MM.1S (cell line): ENCODE data around the gene CPEB3.
"Not testable (repeated sequence)": the region's sequence is repeated elsewhere in the genome, so short reads cannot be mapped to it uniquely, and the experiment has no call there.

ENCODE experiments used
- DNase-seq: peaks from one replicate; pipeline ENCODE4 v3.0.0-alpha.2; 2015
- H2AFZ ChIP-seq: fragments of 300-600 bp; sonication (generic); 2 replicates; pipeline ENCODE4 v1.6.0; 2016; ENCODE audit warnings: antibody characterized with exemption, low read length
- H3F3A ChIP-seq: fragments of 300-600 bp; sonication (generic); 2 replicates; pipeline ENCODE4 v1.6.1; 2016; ENCODE audit warnings: mild to moderate bottlenecking, antibody characterized with exemption, low read length, moderate library complexity, mixed read lengths; ENCODE audit not compliant: insufficient read depth
- H3K27ac ChIP-seq: fragments of 300-600 bp; sonication (generic); 2 replicates; pipeline ENCODE4 v1.5.1; 2016; ENCODE audit warnings: mild to moderate bottlenecking, low read length
- H3K27me3 ChIP-seq: fragments of 300-600 bp; sonication (generic); replicated peaks from 2 replicates; pipeline ENCODE4 v1.6.0; 2016; ENCODE audit warnings: low read length; ENCODE audit not compliant: insufficient read depth
- H3K36me3 ChIP-seq: fragments of 300-600 bp; sonication (generic); replicated peaks from 2 replicates; pipeline ENCODE4 v1.6.1; 2016; ENCODE audit warnings: mild to moderate bottlenecking, low read length, mixed read lengths; ENCODE audit not compliant: insufficient read depth
- H3K4me1 ChIP-seq: fragments of 300-600 bp; sonication (generic); 2 replicates; pipeline ENCODE4 v1.6.1; 2016; ENCODE audit warnings: low read length, mixed read lengths
- H3K4me2 ChIP-seq: fragments of 300-600 bp; sonication (generic); 2 replicates; pipeline ENCODE4 v1.6.0; 2016; ENCODE audit warnings: low read depth, low read length
- H3K4me3 ChIP-seq: fragments of 300-600 bp; sonication (generic); 2 replicates; pipeline ENCODE4 v1.5.1; 2016; ENCODE audit warnings: low read length, mixed read lengths
- H3K79me2 ChIP-seq: fragments of 300-600 bp; sonication (generic); 2 replicates; pipeline ENCODE4 v1.6.1; 2016; ENCODE audit warnings: mixed run types, low read length, mixed read lengths
- H3K9ac ChIP-seq: fragments of 300-600 bp; sonication (generic); 2 replicates; pipeline ENCODE4 v1.6.1; 2016; ENCODE audit warnings: low read length, mixed read lengths
- H3K9me2 ChIP-seq: fragments of 300-600 bp; sonication (generic); replicated peaks from 2 replicates; pipeline ENCODE4 v1.6.1; 2016; ENCODE audit warnings: mild to moderate bottlenecking, low read length, mixed read lengths; ENCODE audit not compliant: insufficient read depth
- H3K9me3 ChIP-seq: fragments of 300-600 bp; sonication (generic); replicated peaks from 2 replicates; pipeline ENCODE4 v1.6.1; 2016; ENCODE audit warnings: mild to moderate bottlenecking, low read length, mixed read lengths; ENCODE audit not compliant: insufficient read depth
- H4K20me1 ChIP-seq: fragments of 300-600 bp; sonication (generic); 2 replicates; pipeline ENCODE4 v1.6.1; 2016; ENCODE audit warnings: mild to moderate bottlenecking, low read length, moderate library complexity, mixed read lengths; ENCODE audit not compliant: insufficient read depth
- EZH2 ChIP-seq: fragments of 300-600 bp; sonication (generic); optimal IDR thresholded peaks from 2 replicates; pipeline ENCODE3; 2017; ENCODE audit warnings: low read depth, mild to moderate bottlenecking, antibody characterized with exemption, low read length, mixed read lengths
- EZH2phosphoT487 ChIP-seq: fragments of 300-600 bp; sonication (generic); IDR thresholded peaks from 2 replicates; pipeline ENCODE4 v1.6.1; 2018; ENCODE audit warnings: antibody characterized with exemption, low read length
- TF ChIP-seq, protein P1 (sequence below): fragments of 300-600 bp; sonication (generic); IDR thresholded peaks from 2 replicates; pipeline ENCODE4 v1.5.1; 2016; ENCODE audit warnings: antibody characterized with exemption, low read length, mixed read lengths

CPEB3 gene

DNA sequence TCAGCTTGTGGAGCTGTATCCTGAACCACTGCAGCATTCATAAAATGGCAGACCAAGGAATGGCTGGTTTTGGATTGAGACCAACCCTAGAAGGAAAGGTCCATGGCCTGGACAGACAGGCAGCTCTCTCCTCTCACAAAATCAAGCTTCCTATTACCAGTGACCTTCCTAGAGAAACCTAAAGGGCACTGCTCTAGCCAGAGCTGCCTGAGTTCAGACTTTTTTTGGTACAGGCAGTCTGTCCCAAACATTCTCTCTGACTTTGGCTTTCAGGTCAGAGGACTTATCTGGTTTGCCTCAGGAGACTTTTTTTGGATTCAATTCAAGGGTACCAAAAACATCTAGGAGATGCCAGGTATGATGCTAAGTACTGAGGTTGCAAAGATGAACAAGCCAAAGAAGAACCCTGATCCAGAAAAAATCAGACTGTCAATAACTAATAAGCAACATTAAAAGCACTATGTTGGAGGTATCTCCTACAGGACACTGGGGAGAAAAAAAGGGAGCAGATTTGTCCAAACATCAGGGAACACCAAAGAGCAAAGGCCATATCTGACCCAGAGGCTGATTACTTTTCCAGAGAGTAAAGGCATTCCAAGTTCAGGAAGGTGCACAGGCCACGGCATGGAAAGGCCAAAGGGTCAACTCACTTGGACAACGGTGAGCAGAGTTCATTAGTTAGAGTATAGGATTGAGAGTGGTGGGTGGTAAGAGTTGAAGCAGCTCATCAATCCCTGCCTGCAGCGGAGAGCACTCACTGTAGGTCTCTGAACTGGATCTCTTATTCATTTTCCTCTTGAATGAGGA, 169.0 kb downstream of the CPEB3 start:
- TF ChIP-seq, protein P1, sequence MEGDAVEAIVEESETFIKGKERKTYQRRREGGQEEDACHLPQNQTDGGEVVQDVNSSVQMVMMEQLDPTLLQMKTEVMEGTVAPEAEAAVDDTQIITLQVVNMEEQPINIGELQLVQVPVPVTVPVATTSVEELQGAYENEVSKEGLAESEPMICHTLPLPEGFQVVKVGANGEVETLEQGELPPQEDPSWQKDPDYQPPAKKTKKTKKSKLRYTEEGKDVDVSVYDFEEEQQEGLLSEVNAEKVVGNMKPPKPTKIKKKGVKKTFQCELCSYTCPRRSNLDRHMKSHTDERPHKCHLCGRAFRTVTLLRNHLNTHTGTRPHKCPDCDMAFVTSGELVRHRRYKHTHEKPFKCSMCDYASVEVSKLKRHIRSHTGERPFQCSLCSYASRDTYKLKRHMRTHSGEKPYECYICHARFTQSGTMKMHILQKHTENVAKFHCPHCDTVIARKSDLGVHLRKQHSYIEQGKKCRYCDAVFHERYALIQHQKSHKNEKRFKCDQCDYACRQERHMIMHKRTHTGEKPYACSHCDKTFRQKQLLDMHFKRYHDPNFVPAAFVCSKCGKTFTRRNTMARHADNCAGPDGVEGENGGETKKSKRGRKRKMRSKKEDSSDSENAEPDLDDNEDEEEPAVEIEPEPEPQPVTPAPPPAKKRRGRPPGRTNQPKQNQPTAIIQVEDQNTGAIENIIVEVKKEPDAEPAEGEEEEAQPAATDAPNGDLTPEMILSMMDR, result no peak
- TF ChIP-seq EZH2phosphoT487 (no peak), EZH2 (no peak)
- Histone ChIP-seq H3K4me1 (no peaks in the 10 kb centered on the region), H2AFZ (no peak overlapping the region), H3F3A (no peaks in the 10 kb centered on the region), H3K4me2 (no peak overlapping the region), H3K27me3 (no peaks in the 10 kb centered on the region), H3K9me3 (no peaks in the 10 kb centered on the region; the same call in 1 of the 2 replicates), H3K4me3 (no peak overlapping the region), H3K36me3 (no peaks in the 10 kb centered on the region), H3K79me2 (0 out of 2 replicates have a peak, but pooled peaks cover 6% of the 10 kb centered on the region), H4K20me1 (no peaks in the 10 kb centered on the region), H3K27ac (no peak overlapping the region), H3K9me2 (no peaks in the 10 kb centered on the region), H3K9ac (no peak overlapping the region)
- DNase-seq, result no peak

DNA sequence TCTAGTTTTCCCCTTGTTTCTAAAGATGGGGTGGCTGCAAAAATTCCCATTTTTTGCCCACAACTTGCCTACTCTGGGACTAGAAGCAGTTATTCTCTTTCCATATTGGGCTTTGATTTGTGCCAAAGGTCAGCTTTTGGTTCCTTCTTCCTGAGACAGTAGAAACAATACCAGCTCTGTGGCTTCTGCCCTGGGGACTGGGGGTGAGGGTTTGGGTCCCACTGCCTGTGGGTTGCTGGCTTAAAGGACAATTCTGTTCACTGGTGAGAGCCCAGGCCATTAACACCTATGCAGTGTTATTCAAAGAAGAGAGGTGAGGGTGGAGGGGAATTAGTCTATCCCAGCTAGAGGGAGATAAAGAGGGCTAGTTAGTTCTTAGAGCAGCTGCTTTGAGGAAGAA, 171.5 kb downstream of the CPEB3 start:
- Histone ChIP-seq H3K4me2 (no peak overlapping the region), H3K9ac (no peak overlapping the region), H3K4me3 (no peak overlapping the region), H3K27me3 (no peaks in the 10 kb centered on the region), H3F3A (no peaks in the 10 kb centered on the region), H3K36me3 (no peaks in the 10 kb centered on the region), H3K9me2 (no peaks in the 10 kb centered on the region), H3K4me1 (no peaks in the 10 kb centered on the region), H2AFZ (no peak overlapping the region), H3K9me3 (no peaks in the 10 kb centered on the region; the same call in 1 of the 2 replicates), H3K79me2 (no peaks in the 10 kb centered on the region), H3K27ac (no peak overlapping the region), H4K20me1 (no peaks in the 10 kb centered on the region)
- no peak for DNase-seq
- TF ChIP-seq EZH2 (no peak), EZH2phosphoT487 (no peak)
- TF ChIP-seq, protein P1, result no peak

DNA sequence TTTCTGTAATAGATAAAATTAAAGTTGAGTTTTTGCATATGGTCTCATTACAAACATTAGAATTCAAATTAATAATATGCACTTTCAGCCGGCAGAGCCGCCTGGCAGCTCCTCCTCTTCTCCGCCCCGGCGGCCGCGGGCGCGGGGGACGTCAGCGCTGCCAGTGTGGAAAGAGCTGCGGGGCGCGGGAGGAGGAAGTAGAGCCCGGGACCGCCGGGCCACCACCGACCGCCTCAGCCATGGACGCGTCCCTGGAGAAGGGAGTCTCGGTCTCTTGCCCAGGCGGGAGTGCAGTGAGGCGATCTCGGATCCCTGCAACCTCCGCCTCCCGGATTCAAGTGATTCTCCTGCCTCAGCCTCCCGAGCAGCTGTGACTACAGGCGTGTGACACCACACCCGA, 176.0 kb downstream of the CPEB3 start:
- not testable (repeated sequence) for H3K4me2 ChIP-seq, H3K9ac ChIP-seq, H3K27me3 ChIP-seq, H3K9me2 ChIP-seq, H2AFZ ChIP-seq, H4K20me1 ChIP-seq, H3K36me3 ChIP-seq, H3K9me3 ChIP-seq, H3K27ac ChIP-seq, H3K79me2 ChIP-seq, DNase-seq, H3K4me3 ChIP-seq
- peaks cover 39% of the 10 kb centered on the region for H3K4me1 ChIP-seq
- peaks cover 13% of the 10 kb centered on the region for H3F3A ChIP-seq

DNA sequence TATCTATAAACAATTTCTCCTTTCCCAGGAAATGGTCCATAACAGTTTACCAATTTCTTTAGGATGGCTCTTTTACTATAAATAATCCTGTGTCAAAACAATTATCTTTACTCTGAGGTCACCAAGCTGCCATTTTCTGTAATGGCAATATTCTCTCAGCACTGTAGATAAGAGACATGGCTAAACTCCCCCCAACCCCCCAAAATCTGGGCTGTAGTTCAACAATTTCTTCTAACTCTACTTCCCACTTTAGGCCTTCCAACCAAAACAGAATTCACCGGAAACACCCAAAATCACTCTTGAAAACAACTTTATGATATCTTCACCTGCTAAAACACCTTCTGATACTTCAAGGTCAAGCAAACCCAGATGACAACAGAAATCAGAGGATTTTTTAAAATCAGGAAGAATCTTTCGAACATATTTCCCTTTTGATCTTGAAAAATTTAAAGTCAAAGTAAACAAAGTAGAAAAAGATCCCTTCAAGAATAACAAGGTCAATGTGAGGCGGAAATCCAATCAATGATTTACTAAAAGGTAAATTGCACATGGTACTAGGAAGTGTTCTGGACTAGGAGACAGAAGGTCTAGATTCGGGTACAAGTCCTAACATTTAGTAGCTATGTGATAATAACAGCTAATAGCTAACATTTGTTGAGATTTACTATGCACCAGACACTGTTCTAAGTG, 176.8 kb downstream of the CPEB3 start:
- Histone ChIP-seq H3K27ac (no peak overlapping the region), H3K27me3 (no peaks in the 10 kb centered on the region), H3K79me2 (no peaks in the 10 kb centered on the region), H3K4me1 (peaks cover 44% of the 10 kb centered on the region), H2AFZ (no peak overlapping the region), H3F3A (peaks cover 13% of the 10 kb centered on the region), H4K20me1 (no peaks in the 10 kb centered on the region), H3K9me2 (no peaks in the 10 kb centered on the region), H3K4me3 (no peak overlapping the region), H3K4me2 (no peak overlapping the region), H3K9me3 (no peaks in the 10 kb centered on the region; the same call in 1 of the 2 replicates), H3K36me3 (no peaks in the 10 kb centered on the region), H3K9ac (no peak overlapping the region)
- TF ChIP-seq EZH2 (no peak), EZH2phosphoT487 (no peak)
- TF ChIP-seq, protein P1, result no peak
- DNase-seq, result no peak
